ENCODE measurements around the gene ABTB1.

ABTB1 gene

DNA sequence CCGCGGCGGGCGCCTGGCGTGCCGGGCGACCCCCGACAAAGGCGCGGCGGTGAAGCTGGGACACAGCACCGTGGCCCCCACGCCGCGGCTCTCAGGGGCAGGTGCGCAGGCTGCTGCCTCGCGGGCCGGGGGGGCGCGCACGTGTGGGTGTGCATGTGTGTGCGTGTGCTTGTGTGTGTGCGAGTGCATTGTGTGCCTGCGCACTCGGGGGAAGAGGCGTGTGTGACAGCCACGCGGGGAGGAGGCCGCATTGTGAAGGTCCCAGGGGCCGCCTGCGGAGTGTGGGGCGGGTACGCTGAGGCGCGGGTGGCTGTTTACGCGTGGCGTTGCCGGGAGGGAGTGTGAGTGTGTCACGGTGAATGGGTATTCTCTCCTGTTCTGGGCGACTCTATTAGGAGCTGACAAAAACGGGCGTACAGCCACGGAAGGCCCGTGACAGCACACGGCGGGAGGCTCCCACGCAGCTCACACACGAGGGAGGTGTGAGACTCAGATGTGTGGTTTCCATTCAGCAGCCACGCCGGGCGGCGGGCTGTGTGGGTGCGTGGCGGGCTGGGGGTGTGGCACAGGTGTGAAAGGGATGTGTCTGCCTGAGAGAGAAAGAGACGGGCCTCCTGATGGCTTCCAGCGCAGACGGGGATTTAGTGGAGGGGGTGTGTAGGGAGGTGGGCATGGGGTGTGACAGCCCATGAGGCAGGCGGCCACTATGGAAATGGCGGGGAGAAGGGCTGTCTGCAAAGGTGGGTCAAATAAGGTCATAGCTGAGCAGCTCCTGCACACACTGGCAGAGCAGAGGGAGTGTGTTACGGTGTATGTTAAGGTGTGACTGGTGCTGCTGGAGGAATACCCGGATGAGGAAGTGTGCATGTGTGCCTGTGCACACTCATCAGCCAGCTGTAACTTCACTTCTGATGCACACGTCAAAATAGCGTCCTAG, 43.0 kb upstream of the ABTB1 start (continued):
- TF ChIP-seq, protein P1, sequence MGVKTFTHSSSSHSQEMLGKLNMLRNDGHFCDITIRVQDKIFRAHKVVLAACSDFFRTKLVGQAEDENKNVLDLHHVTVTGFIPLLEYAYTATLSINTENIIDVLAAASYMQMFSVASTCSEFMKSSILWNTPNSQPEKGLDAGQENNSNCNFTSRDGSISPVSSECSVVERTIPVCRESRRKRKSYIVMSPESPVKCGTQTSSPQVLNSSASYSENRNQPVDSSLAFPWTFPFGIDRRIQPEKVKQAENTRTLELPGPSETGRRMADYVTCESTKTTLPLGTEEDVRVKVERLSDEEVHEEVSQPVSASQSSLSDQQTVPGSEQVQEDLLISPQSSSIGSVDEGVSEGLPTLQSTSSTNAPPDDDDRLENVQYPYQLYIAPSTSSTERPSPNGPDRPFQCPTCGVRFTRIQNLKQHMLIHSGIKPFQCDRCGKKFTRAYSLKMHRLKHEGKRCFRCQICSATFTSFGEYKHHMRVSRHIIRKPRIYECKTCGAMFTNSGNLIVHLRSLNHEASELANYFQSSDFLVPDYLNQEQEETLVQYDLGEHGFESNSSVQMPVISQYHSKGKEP (tag by site-specific recombination; IDR thresholded peaks at IDR 0.05): no peak
- TF ChIP-seq, protein P2, sequence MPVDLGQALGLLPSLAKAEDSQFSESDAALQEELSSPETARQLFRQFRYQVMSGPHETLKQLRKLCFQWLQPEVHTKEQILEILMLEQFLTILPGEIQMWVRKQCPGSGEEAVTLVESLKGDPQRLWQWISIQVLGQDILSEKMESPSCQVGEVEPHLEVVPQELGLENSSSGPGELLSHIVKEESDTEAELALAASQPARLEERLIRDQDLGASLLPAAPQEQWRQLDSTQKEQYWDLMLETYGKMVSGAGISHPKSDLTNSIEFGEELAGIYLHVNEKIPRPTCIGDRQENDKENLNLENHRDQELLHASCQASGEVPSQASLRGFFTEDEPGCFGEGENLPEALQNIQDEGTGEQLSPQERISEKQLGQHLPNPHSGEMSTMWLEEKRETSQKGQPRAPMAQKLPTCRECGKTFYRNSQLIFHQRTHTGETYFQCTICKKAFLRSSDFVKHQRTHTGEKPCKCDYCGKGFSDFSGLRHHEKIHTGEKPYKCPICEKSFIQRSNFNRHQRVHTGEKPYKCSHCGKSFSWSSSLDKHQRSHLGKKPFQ (tag by site-specific recombination; IDR thresholded peaks at IDR 0.05): peak; percentile 51
- no peak for TF ChIP-seq OSR2 (tag by site-specific recombination; IDR thresholded peaks at IDR 0.05)
- TF ChIP-seq ZNF335 (tag by site-specific recombination; conservative IDR thresholded peaks at IDR 0.05): peak; percentile 66
- TF ChIP-seq ZNF248 (tag by site-specific recombination; IDR thresholded peaks at IDR 0.05): no peak
- TF ChIP-seq ZNF266 (tag by site-specific recombination; IDR thresholded peaks at IDR 0.05; ENCODE audit: low read depth): no peak
- TF ChIP-seq, protein P3, sequence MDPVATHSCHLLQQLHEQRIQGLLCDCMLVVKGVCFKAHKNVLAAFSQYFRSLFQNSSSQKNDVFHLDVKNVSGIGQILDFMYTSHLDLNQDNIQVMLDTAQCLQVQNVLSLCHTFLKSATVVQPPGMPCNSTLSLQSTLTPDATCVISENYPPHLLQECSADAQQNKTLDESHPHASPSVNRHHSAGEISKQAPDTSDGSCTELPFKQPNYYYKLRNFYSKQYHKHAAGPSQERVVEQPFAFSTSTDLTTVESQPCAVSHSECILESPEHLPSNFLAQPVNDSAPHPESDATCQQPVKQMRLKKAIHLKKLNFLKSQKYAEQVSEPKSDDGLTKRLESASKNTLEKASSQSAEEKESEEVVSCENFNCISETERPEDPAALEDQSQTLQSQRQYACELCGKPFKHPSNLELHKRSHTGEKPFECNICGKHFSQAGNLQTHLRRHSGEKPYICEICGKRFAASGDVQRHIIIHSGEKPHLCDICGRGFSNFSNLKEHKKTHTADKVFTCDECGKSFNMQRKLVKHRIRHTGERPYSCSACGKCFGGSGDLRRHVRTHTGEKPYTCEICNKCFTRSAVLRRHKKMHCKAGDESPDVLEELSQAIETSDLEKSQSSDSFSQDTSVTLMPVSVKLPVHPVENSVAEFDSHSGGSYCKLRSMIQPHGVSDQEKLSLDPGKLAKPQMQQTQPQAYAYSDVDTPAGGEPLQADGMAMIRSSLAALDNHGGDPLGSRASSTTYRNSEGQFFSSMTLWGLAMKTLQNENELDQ (tag by site-specific recombination; IDR thresholded peaks at IDR 0.05; ENCODE audit: low read depth): no peak
- TF ChIP-seq HOXA7 (CRISPR knock-in tag; IDR thresholded peaks at IDR 0.05; ENCODE audit: borderline replicate concordance): no peak
- TF ChIP-seq, protein P4, sequence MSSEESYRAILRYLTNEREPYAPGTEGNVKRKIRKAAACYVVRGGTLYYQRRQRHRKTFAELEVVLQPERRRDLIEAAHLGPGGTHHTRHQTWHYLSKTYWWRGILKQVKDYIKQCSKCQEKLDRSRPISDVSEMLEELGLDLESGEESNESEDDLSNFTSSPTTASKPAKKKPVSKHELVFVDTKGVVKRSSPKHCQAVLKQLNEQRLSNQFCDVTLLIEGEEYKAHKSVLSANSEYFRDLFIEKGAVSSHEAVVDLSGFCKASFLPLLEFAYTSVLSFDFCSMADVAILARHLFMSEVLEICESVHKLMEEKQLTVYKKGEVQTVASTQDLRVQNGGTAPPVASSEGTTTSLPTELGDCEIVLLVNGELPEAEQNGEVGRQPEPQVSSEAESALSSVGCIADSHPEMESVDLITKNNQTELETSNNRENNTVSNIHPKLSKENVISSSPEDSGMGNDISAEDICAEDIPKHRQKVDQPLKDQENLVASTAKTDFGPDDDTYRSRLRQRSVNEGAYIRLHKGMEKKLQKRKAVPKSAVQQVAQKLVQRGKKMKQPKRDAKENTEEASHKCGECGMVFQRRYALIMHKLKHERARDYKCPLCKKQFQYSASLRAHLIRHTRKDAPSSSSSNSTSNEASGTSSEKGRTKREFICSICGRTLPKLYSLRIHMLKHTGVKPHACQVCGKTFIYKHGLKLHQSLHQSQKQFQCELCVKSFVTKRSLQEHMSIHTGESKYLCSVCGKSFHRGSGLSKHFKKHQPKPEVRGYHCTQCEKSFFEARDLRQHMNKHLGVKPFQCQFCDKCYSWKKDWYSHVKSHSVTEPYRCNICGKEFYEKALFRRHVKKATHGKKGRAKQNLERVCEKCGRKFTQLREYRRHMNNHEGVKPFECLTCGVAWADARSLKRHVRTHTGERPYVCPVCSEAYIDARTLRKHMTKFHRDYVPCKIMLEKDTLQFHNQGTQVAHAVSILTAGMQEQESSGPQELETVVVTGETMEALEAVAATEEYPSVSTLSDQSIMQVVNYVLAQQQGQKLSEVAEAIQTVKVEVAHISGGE (tag by site-specific recombination; conservative IDR thresholded peaks at IDR 0.05; ENCODE audit: low read depth): no peak
- TF ChIP-seq ZBTB1 (tag by site-specific recombination; IDR thresholded peaks at IDR 0.05): no peak
- no peak for TF ChIP-seq BCL11A (tag by site-specific recombination; IDR thresholded peaks at IDR 0.05; ENCODE audit: low read depth)
- TF ChIP-seq GLIS1 (tag by site-specific recombination; IDR thresholded peaks at IDR 0.05): no peak
- 0 out of 2 replicates have a peak, but pooled peaks have one; percentile 30 for TF ChIP-seq ZBTB48 (tag by site-specific recombination; IDR thresholded peaks at IDR 0.05)
- no peak for TF ChIP-seq YY2 (tag by site-specific recombination; IDR thresholded peaks at IDR 0.05)
- TF ChIP-seq ZNF707 (tag by site-specific recombination; IDR thresholded peaks at IDR 0.05): no peak
- TF ChIP-seq GLIS2 (tag by site-specific recombination; IDR thresholded peaks at IDR 0.05): peak; percentile 69
- peak; percentile 88 for TF ChIP-seq ZNF600 (tag by site-specific recombination; IDR thresholded peaks at IDR 0.05)
- TF ChIP-seq ZNF202 (tag by site-specific recombination; IDR thresholded peaks at IDR 0.05; ENCODE audit: borderline replicate concordance): no peak
- TF ChIP-seq ZNF302 (tag by site-specific recombination; IDR thresholded peaks at IDR 0.05; ENCODE audit: low read depth): no peak
- TF ChIP-seq, protein P5, sequence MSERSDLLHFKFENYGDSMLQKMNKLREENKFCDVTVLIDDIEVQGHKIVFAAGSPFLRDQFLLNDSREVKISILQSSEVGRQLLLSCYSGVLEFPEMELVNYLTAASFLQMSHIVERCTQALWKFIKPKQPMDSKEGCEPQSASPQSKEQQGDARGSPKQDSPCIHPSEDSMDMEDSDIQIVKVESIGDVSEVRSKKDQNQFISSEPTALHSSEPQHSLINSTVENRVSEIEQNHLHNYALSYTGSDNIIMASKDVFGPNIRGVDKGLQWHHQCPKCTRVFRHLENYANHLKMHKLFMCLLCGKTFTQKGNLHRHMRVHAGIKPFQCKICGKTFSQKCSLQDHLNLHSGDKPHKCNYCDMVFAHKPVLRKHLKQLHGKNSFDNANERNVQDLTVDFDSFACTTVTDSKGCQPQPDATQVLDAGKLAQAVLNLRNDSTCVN (tag by site-specific recombination; optimal IDR thresholded peaks at IDR 0.05): peak; percentile 83
- no peak for TF ChIP-seq ZNF221 (tag by site-specific recombination; IDR thresholded peaks at IDR 0.05; ENCODE audit: borderline replicate concordance)
- TF ChIP-seq, protein P6, sequence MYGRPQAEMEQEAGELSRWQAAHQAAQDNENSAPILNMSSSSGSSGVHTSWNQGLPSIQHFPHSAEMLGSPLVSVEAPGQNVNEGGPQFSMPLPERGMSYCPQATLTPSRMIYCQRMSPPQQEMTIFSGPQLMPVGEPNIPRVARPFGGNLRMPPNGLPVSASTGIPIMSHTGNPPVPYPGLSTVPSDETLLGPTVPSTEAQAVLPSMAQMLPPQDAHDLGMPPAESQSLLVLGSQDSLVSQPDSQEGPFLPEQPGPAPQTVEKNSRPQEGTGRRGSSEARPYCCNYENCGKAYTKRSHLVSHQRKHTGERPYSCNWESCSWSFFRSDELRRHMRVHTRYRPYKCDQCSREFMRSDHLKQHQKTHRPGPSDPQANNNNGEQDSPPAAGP (tag by site-specific recombination; IDR thresholded peaks at IDR 0.05): 0 out of 2 replicates have a peak, but pooled peaks have one; percentile 36
- TF ChIP-seq, protein P7, sequence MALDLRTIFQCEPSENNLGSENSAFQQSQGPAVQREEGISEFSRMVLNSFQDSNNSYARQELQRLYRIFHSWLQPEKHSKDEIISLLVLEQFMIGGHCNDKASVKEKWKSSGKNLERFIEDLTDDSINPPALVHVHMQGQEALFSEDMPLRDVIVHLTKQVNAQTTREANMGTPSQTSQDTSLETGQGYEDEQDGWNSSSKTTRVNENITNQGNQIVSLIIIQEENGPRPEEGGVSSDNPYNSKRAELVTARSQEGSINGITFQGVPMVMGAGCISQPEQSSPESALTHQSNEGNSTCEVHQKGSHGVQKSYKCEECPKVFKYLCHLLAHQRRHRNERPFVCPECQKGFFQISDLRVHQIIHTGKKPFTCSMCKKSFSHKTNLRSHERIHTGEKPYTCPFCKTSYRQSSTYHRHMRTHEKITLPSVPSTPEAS (tag by site-specific recombination; IDR thresholded peaks at IDR 0.05): peak; percentile 67
- TF ChIP-seq ZNF747 (tag by site-specific recombination; IDR thresholded peaks at IDR 0.05): no peak
- TF ChIP-seq ZNF132 (tag by site-specific recombination; IDR thresholded peaks at IDR 0.05; ENCODE audit: borderline replicate concordance): no peak
- no peak for TF ChIP-seq SP7 (tag by site-specific recombination; IDR thresholded peaks at IDR 0.05)
- TF ChIP-seq ZNF24 (tag by site-specific recombination; IDR thresholded peaks at IDR 0.05): no peak

Measured in HEK293 (cell line).